ENCODE results near the gene ZBTB49.

The ZBTB49 gene

GRCh38 chr4:4308800-4309441 is 18.9 kb downstream of the ZBTB49 start:
- H3K36me3 ChIP-seq (ENCODE audit: insufficient read depth, low read length): no peaks in the 10 kb centered on the region
- H3K4me3 ChIP-seq (ENCODE audit: low read depth, low read length): no peak overlapping the region
- H2AFZ ChIP-seq (ENCODE audit: low read length, unreplicated experiment): no peak overlapping the region
- no peaks in the 10 kb centered on the region for H3K4me1 ChIP-seq (ENCODE audit: control insufficient read depth, insufficient read depth, low read length, unreplicated experiment)
- H3K27ac ChIP-seq (ENCODE audit: low read depth, low read length): no peak overlapping the region
- no peaks in the 10 kb centered on the region for H3K27me3 ChIP-seq (ENCODE audit: insufficient read depth, low read length)
- no peaks in the 10 kb centered on the region for H3K79me2 ChIP-seq (ENCODE audit: control insufficient read depth, insufficient read depth, low read length, unreplicated experiment)

- Histone ChIP-seq H3K79me2 (ENCODE audit: control insufficient read depth, insufficient read depth, low read length, unreplicated experiment) (no peaks in the 10 kb centered on the region), H2AFZ (ENCODE audit: low read length, unreplicated experiment) (no peak overlapping the region), H3K27me3 (ENCODE audit: insufficient read depth, low read length) (no peaks in the 10 kb centered on the region), H3K36me3 (ENCODE audit: insufficient read depth, low read length) (no peaks in the 10 kb centered on the region), H3K4me3 (ENCODE audit: low read depth, low read length) (no peak overlapping the region), H3K4me1 (ENCODE audit: control insufficient read depth, insufficient read depth, low read length, unreplicated experiment) (no peaks in the 10 kb centered on the region), H3K27ac (ENCODE audit: low read depth, low read length) (no peak overlapping the region)
Observed at GRCh38 chr4:4311193-4311592, 21.1 kb downstream of the ZBTB49 start.

DNA sequence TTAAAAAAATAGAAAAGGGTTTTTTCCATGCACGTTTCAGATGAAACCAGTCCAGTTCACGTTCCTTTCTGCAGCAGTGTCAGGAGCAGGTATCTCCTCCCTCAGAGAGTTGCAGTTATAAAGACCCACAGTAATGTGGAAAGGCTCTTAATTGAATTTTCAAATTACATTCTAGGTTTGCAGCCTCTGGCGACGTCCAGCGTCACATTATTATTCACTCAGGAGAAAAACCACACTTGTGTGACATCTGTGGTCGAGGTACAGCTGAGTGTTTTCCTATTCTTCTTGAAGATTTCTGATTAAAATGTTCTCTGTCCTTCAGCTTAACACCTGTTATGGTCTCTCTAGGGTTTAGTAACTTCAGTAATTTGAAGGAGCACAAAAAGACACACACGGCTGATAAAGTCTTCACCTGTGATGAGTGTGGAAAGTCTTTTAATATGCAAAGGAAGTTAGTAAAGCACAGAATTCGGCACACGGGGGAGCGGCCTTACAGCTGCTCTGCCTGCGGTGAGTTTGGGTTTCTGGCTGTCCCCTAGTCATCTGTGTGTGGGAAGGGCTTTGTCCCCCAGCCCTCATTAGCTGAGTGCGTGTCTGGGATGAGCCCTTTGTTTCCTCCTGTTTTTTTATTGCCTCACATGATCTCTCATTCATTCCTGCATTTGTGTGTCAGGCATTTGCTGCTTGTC is 25.6 kb downstream of the ZBTB49 start:
- Histone ChIP-seq H3K27ac (ENCODE audit: low read depth, low read length) (no peak overlapping the region), H3K36me3 (ENCODE audit: insufficient read depth, low read length) (no peaks in the 10 kb centered on the region), H3K79me2 (ENCODE audit: control insufficient read depth, insufficient read depth, low read length, unreplicated experiment) (no peaks in the 10 kb centered on the region), H3K27me3 (ENCODE audit: insufficient read depth, low read length) (no peaks in the 10 kb centered on the region), H3K4me1 (ENCODE audit: control insufficient read depth, insufficient read depth, low read length, unreplicated experiment) (no peaks in the 10 kb centered on the region), H2AFZ (ENCODE audit: low read length, unreplicated experiment) (no peak overlapping the region), H3K4me3 (ENCODE audit: low read depth, low read length) (no peak overlapping the region)

- H3K4me3 ChIP-seq (ENCODE audit: low read depth, low read length): no peak overlapping the region
- no peaks in the 10 kb centered on the region for H3K4me1 ChIP-seq (ENCODE audit: control insufficient read depth, insufficient read depth, low read length, unreplicated experiment)
- H2AFZ ChIP-seq (ENCODE audit: low read length, unreplicated experiment): no peak overlapping the region
- no peaks in the 10 kb centered on the region for H3K36me3 ChIP-seq (ENCODE audit: insufficient read depth, low read length)
- H3K27ac ChIP-seq (ENCODE audit: low read depth, low read length): no peak overlapping the region
- no peaks in the 10 kb centered on the region for H3K27me3 ChIP-seq (ENCODE audit: insufficient read depth, low read length)
- H3K79me2 ChIP-seq (ENCODE audit: control insufficient read depth, insufficient read depth, low read length, unreplicated experiment): no peaks in the 10 kb centered on the region
Observed at GRCh38 chr4:4316150-4316495, 26.1 kb downstream of the ZBTB49 start.

GRCh38 chr4:4317496-4318232 is 27.6 kb downstream of the ZBTB49 start:
- Histone ChIP-seq H3K36me3 (ENCODE audit: insufficient read depth, low read length) (no peaks in the 10 kb centered on the region; the same call in 1 of the 2 replicates), H3K27me3 (ENCODE audit: insufficient read depth, low read length) (no peaks in the 10 kb centered on the region), H3K4me3 (ENCODE audit: low read depth, low read length) (no peak overlapping the region), H3K79me2 (ENCODE audit: control insufficient read depth, insufficient read depth, low read length, unreplicated experiment) (no peaks in the 10 kb centered on the region), H3K4me1 (ENCODE audit: control insufficient read depth, insufficient read depth, low read length, unreplicated experiment) (no peaks in the 10 kb centered on the region), H3K27ac (ENCODE audit: low read depth, low read length) (no peak overlapping the region), H2AFZ (ENCODE audit: low read length, unreplicated experiment) (no peak overlapping the region)

DNA sequence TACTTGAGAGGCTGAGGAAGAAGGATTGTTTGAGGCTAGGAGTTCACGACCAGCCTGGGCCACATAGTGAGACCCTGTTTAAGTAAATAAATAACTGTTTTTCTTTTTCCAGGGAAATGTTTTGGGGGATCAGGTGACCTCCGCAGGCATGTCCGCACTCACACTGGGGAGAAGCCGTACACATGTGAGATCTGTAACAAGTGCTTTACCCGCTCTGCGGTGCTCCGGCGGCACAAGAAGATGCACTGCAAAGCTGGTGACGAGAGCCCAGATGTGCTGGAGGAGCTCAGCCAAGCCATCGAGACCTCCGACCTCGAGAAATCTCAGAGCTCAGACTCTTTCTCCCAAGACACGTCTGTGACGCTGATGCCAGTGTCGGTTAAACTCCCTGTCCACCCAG is 30.5 kb downstream of the ZBTB49 start:
- no peaks in the 10 kb centered on the region for H3K4me1 ChIP-seq (ENCODE audit: control insufficient read depth, insufficient read depth, low read length, unreplicated experiment)
- H3K27me3 ChIP-seq (ENCODE audit: insufficient read depth, low read length): no peaks in the 10 kb centered on the region
- H3K4me3 ChIP-seq (ENCODE audit: low read depth, low read length): no peak overlapping the region
- no peak overlapping the region for H2AFZ ChIP-seq (ENCODE audit: low read length, unreplicated experiment)
- H3K79me2 ChIP-seq (ENCODE audit: control insufficient read depth, insufficient read depth, low read length, unreplicated experiment): no peaks in the 10 kb centered on the region
- H3K36me3 ChIP-seq (ENCODE audit: insufficient read depth, low read length): no peaks in the 10 kb centered on the region; the same call in 1 of the 2 replicates
- H3K27ac ChIP-seq (ENCODE audit: low read depth, low read length): no peak overlapping the region

GRCh38 chr4:4320951-4321714 is 31.1 kb downstream of the ZBTB49 start:
- Histone ChIP-seq H3K27ac (ENCODE audit: low read depth, low read length) (no peak overlapping the region), H3K36me3 (ENCODE audit: insufficient read depth, low read length) (no peaks in the 10 kb centered on the region; the same call in 1 of the 2 replicates), H3K4me3 (ENCODE audit: low read depth, low read length) (no peak overlapping the region), H2AFZ (ENCODE audit: low read length, unreplicated experiment) (no peak overlapping the region), H3K27me3 (ENCODE audit: insufficient read depth, low read length) (no peaks in the 10 kb centered on the region), H3K79me2 (ENCODE audit: control insufficient read depth, insufficient read depth, low read length, unreplicated experiment) (no peaks in the 10 kb centered on the region), H3K4me1 (ENCODE audit: control insufficient read depth, insufficient read depth, low read length, unreplicated experiment) (no peaks in the 10 kb centered on the region)

GRCh38 chr4:4321951-4322688 is 32.1 kb downstream of the ZBTB49 start:
- Histone ChIP-seq H3K4me1 (ENCODE audit: control insufficient read depth, insufficient read depth, low read length, unreplicated experiment) (no peaks in the 10 kb centered on the region), H3K36me3 (ENCODE audit: insufficient read depth, low read length) (no peaks in the 10 kb centered on the region; the same call in 1 of the 2 replicates), H3K79me2 (ENCODE audit: control insufficient read depth, insufficient read depth, low read length, unreplicated experiment) (no peaks in the 10 kb centered on the region), H3K4me3 (ENCODE audit: low read depth, low read length) (no peak overlapping the region), H3K27me3 (ENCODE audit: insufficient read depth, low read length) (no peaks in the 10 kb centered on the region), H2AFZ (ENCODE audit: low read length, unreplicated experiment) (no peak overlapping the region), H3K27ac (ENCODE audit: low read depth, low read length) (no peak overlapping the region)

- H3K4me1 ChIP-seq (ENCODE audit: control insufficient read depth, insufficient read depth, low read length, unreplicated experiment): no peaks in the 10 kb centered on the region
- H3K27ac ChIP-seq (ENCODE audit: low read depth, low read length): no peak overlapping the region
- no peaks in the 10 kb centered on the region for H3K27me3 ChIP-seq (ENCODE audit: insufficient read depth, low read length)
- H3K4me3 ChIP-seq (ENCODE audit: low read depth, low read length): no peak overlapping the region
- no peaks in the 10 kb centered on the region for H3K79me2 ChIP-seq (ENCODE audit: control insufficient read depth, insufficient read depth, low read length, unreplicated experiment)
- H3K36me3 ChIP-seq (ENCODE audit: insufficient read depth, low read length): no peaks in the 10 kb centered on the region; the same call in 1 of the 2 replicates
- no peak overlapping the region for H2AFZ ChIP-seq (ENCODE audit: low read length, unreplicated experiment)
Observed at GRCh38 chr4:4323705-4324534, 33.9 kb downstream of the ZBTB49 start.
